K562 (cell line): ENCODE measurements around the gene NRG2. TPM values are rescaled to one million over a fixed set of nuclear protein-coding genes. Genes with fewer than 3 reads are reported as not detected.

Experiments used
- ATAC-seq: fragments of 200-7000 bp; cut with Tn5 transposase; 3 replicates; pipeline ENCODE4 v1.9.1; 2020; ENCODE audit warnings: moderate library complexity
- BruUV-seq: library from RNA; stranded (reverse); fragments of 400-500 nt; replicated peaks from 2 replicates; lab custom pipeline; 2021; lab: Mats Ljungman, UMichigan
- CTCF ChIA-PET: fragments of 300-600 bp; formaldehyde crosslinking; extraction: SDS; loops from one replicate; lab custom pipeline; 2021; ENCODE audit warnings: low intra/inter-chr PET ratio; lab: Yijun Ruan, JAX
- POLR2A ChIA-PET: fragments of 300-600, 350-650 bp; sonication (Branson Sonifier 250); formaldehyde crosslinking; extraction: SDS; loops from one replicate; lab custom pipeline; 2021; ENCODE audit warnings: antibody characterized with exemption, inconsistent platforms; lab: Yijun Ruan, JAX
- DNase-seq, 4 experiments: peaks; one replicate each; pipeline versions ENCODE4 v3.0.0 to v3.0.0-alpha.2; 2011 to 2018; ENCODE audit warnings: low spot score in 3 of 4, mixed read lengths in 3 of 4; ENCODE audit errors: extremely low read depth in 1 of 4
- FAIRE-seq: peaks from 2 replicates; lab custom pipeline; 2011; peaks lifted over from hg19 to GRCh38; lab: Jason Lieb, UNC
- H2AFZ ChIP-seq: 2 replicates; pipeline ENCODE4 v1.6.0; 2011; ENCODE audit warnings: low read depth, low read length, control low read depth, inconsistent platforms
- H3K27ac ChIP-seq: fragments of 200-600 bp; 3 replicates; pipeline ENCODE4 v1.8.0; 2011; ENCODE audit warnings: low read depth, mild to moderate bottlenecking, control low read depth, inconsistent platforms, low read length, moderate library complexity, mixed read lengths; ENCODE audit errors: extremely low read depth
- H3K27me3 ChIP-seq, 2 experiments: fragments of 300-600 bp in 1 of 2; 2 replicates in 1 of 2; 3 replicates in 1 of 2; pipeline versions ENCODE4 v1.6.0 to v1.8.0; 2011; ENCODE audit warnings: inconsistent platforms in 2 of 2, low read length in 2 of 2, mild to moderate bottlenecking in 1 of 2, mixed read lengths in 1 of 2, moderate library complexity in 1 of 2; ENCODE audit not compliant: control insufficient read depth in 2 of 2, insufficient read depth in 2 of 2
- H3K36me3 ChIP-seq: fragments of 300-600 bp; 3 replicates; pipeline ENCODE4 v1.8.0; 2011; ENCODE audit warnings: mild to moderate bottlenecking, low read length, inconsistent platforms; ENCODE audit not compliant: control insufficient read depth, insufficient read depth
- H3K4me1 ChIP-seq, 2 experiments: fragments of 200-600 bp in 1 of 2; replicated peaks in 1 of 2; 2 replicates in 1 of 2; 3 replicates in 1 of 2; pipeline versions ENCODE4 v1.5.1 to v1.8.0; 2011; ENCODE audit warnings: inconsistent platforms in 2 of 2, low read length in 2 of 2, mild to moderate bottlenecking in 1 of 2, mixed read lengths in 1 of 2, moderate library complexity in 1 of 2; ENCODE audit not compliant: control insufficient read depth in 2 of 2, insufficient read depth in 2 of 2
- H3K4me2 ChIP-seq: 2 replicates; pipeline ENCODE4 v1.6.1; 2011; ENCODE audit warnings: low read length, control low read depth, inconsistent platforms, mixed read lengths; ENCODE audit not compliant: insufficient read depth
- H3K4me3 ChIP-seq: fragments of 200-600 bp; sonication (generic), shearing (Covaris generic); 2 replicates; pipeline ENCODE4 v1.5.1; 2016; ENCODE audit warnings: control low read depth, inconsistent platforms
- H3K79me2 ChIP-seq: fragments of 200-600 bp; 3 replicates; pipeline ENCODE4 v1.8.0; 2011; ENCODE audit warnings: low read length, inconsistent platforms; ENCODE audit not compliant: control insufficient read depth, insufficient read depth
- H3K9ac ChIP-seq, 2 experiments: 2 replicates each; pipeline versions ENCODE4 v1.6.0 to v1.6.1; 2011; ENCODE audit warnings: low read depth in 2 of 2, low read length in 2 of 2, control low read depth in 1 of 2, inconsistent platforms in 1 of 2, mild to moderate bottlenecking in 1 of 2, mixed read lengths in 1 of 2; ENCODE audit not compliant: insufficient read depth in 1 of 2
- H3K9me1 ChIP-seq: one replicate; pipeline ENCODE4 v1.6.0; 2011; ENCODE audit warnings: inconsistent platforms, mild to moderate bottlenecking, low read length, moderate library complexity; ENCODE audit not compliant: control insufficient read depth, insufficient read depth
- H3K9me3 ChIP-seq: replicated peaks from 2 replicates; pipeline ENCODE4 v1.5.1; 2011; ENCODE audit warnings: low read depth, low read length, inconsistent platforms; ENCODE audit not compliant: control insufficient read depth, insufficient read depth
- H4K20me1 ChIP-seq: replicated peaks from 2 replicates; pipeline ENCODE4 v1.6.1; 2011; ENCODE audit warnings: low read length, inconsistent platforms, mixed read lengths; ENCODE audit not compliant: control insufficient read depth, insufficient read depth
- DACH1 ChIP-seq: fragments of 450-650 bp; IDR thresholded peaks from 2 replicates; pipeline ENCODE4 v1.6.1; 2018; ENCODE audit not compliant: partially characterized antibody
- DMBX1 ChIP-seq: fragments of 250-450 bp; sonication (Bioruptor Pico); IDR thresholded peaks from 2 replicates; pipeline ENCODE4 v1.8.0; 2022; ENCODE audit warnings: inconsistent platforms, mild to moderate bottlenecking, moderate library complexity, borderline replicate concordance
- ETV6 ChIP-seq, 3 experiments: fragments of 150-350 bp in 1 of 3; sonication (generic) in 1 of 3; formaldehyde crosslinking in 1 of 3; IDR thresholded peaks; 2 replicates each; pipeline versions ENCODE4 v1.6.1 to v1.8.0; 2014 to 2022; ENCODE audit warnings: borderline replicate concordance in 2 of 3, low read depth in 2 of 3, antibody characterized with exemption in 1 of 3, low read length in 1 of 3, mild to moderate bottlenecking in 1 of 3, missing genetic modification reagents in 1 of 3
- FOXK1 ChIP-seq: sonication (generic); formaldehyde crosslinking; IDR thresholded peaks from 2 replicates; pipeline ENCODE4 v1.8.0; 2022; ENCODE audit warnings: missing genetic modification reagents, mild to moderate bottlenecking, borderline replicate concordance
- GTF2A2 ChIP-seq: IDR thresholded peaks from 2 replicates; pipeline ENCODE4 v1.6.1; 2016; ENCODE audit warnings: mild to moderate bottlenecking, missing genetic modification characterization, missing compliant biosample characterization
- GTF2E2 ChIP-seq: fragments of 200-800 bp; sonication (Bioruptor generic); IDR thresholded peaks from 2 replicates; pipeline ENCODE4 v1.6.1; 2016; ENCODE audit warnings: missing genetic modification characterization, missing compliant biosample characterization
- MTA1 ChIP-seq: fragments of 450-650 bp; IDR thresholded peaks from 2 replicates; pipeline ENCODE4 v1.6.1; 2017; ENCODE audit warnings: borderline replicate concordance
- RBFOX2 ChIP-seq: fragments of 200-400 bp; formaldehyde crosslinking; IDR thresholded peaks from 2 replicates; pipeline ENCODE4 v1.6.1; 2017; ENCODE audit warnings: low read depth, mild to moderate bottlenecking, low read length, moderate library complexity
- TBP ChIP-seq: optimal IDR thresholded peaks from 2 replicates; pipeline ENCODE3; 2011; ENCODE audit warnings: low read depth, low read length, improper control_type of control experiment
- ZFP36 ChIP-seq: fragments of 150-350 bp; IDR thresholded peaks from 2 replicates; pipeline ENCODE4 v1.6.1; 2018; ENCODE audit warnings: low read length, low read depth; ENCODE audit not compliant: partially characterized antibody
- ZNF324 ChIP-seq: fragments of 250-450 bp; sonication (Bioruptor Pico); IDR thresholded peaks from 2 replicates; pipeline ENCODE4 v1.4.0; 2020; ENCODE audit warnings: mild to moderate bottlenecking
- WGBS: fragments of 100-300 bp; shearing (Covaris generic); methylation state at CpG from one replicate; pipeline ENCODE4 v1.1.6; 2016; ENCODE audit warnings: low coverage, mixed read lengths; ENCODE audit not compliant: insufficient coverage; ENCODE audit errors: missing lambda C conversion rate; 5-methylcytosine and 5-hydroxymethylcytosine counted together
- in situ Hi-C: fragments of 300-500 bp; cut with MboI; formaldehyde crosslinking; loops from 4 replicates; pipeline ENCODE4 v1.15.0; 2018; ENCODE audit warnings: inconsistent platforms, mixed read lengths
- intact Hi-C: fragments of 100-400 bp; cut with micrococcal nuclease; formaldehyde crosslinking; loops from 2 replicates; pipeline ENCODE4 v1.14.2; 2022
- polyA plus RNA-seq, 8 experiments: library from polyadenylated mRNA; depleted of rRNA in 4 of 8; stranded (reverse) in 5 of 8; unstranded in 3 of 8; fragments of >200 nt; fragmentation: Nextera tagmentation in 2 of 8; fragmentation: Illumina TruSeq in 1 of 8; extraction: Ambion mirVana in 2 of 8; extraction: Trizol in 1 of 8; gene quantifications; 2 replicates each; pipeline versions ENCODE4 v1.2.1 to v1.2.3, GENCODE V29; 2011 to 2014; ENCODE audit warnings: inconsistent platforms in 1 of 8, missing spikeins in 1 of 8
- total RNA-seq, 7 experiments: library from RNA; depleted of rRNA in 6 of 7; stranded (reverse); fragments of >200 nt in 6 of 7; fragmentation: Illumina TruSeq in 2 of 7; extraction: Trizol in 2 of 7; gene quantifications; 2 replicates each; pipeline versions ENCODE4 v1.2.1 to v1.2.3, GENCODE V29; 2011 to 2021; ENCODE audit warnings: low replicate concordance in 1 of 7
- TF ChIP-seq, protein P1 (sequence below), 2 experiments: fragments of 450-650 bp in 1 of 2; sonication (generic) in 1 of 2; formaldehyde crosslinking; conservative IDR thresholded peaks; 2 replicates each; pipeline versions ENCODE4 v1.4.0 to v1.8.1; 2020 to 2022; ENCODE audit warnings: mild to moderate bottlenecking in 1 of 2, missing genetic modification reagents in 1 of 2
- TF ChIP-seq, protein P2 (sequence below): fragments of 250-450 bp; sonication (Bioruptor Pico); IDR thresholded peaks from 2 replicates; pipeline ENCODE4 v1.4.0; 2020

Gene NRG2
- total and polyA plus RNA-seq, 9 of the 15 experiments (the other 6 are each of a cell fraction or from before 2014, with no cell fraction given) = not detected

DNA sequence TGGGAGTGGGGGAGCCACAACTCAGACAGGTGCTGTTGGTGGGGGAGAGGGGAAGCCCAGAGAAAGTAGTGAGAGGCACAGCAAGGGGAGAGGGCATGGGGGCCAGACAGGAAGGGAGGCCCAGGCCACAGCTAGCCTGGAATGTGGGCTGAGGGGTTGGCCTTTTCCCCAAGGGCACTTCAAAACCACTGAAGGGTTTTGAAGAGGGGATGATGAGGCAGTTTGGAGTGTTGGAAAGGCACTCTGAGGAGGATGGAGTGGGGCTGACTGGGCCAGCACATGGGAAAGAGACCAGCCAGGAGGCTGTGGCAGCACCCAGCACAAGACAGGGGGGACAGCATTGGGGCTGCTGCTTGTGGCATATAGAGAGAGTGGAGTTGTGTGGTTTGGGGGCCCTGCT lies 243.7 kb downstream of the NRG2 start (continued):
- TF ChIP-seq, protein P1, sequence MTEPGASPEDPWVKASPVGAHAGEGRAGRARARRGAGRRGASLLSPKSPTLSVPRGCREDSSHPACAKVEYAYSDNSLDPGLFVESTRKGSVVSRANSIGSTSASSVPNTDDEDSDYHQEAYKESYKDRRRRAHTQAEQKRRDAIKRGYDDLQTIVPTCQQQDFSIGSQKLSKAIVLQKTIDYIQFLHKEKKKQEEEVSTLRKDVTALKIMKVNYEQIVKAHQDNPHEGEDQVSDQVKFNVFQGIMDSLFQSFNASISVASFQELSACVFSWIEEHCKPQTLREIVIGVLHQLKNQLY (CRISPR knock-in tag; conservative IDR thresholded peaks at IDR 0.05) = no peak
- TF ChIP-seq GTF2A2 (tag) (no peak), ETV6 (IDR thresholded peaks at IDR 0.05; ENCODE audit: borderline replicate concordance in 1 of 2, low read depth in 2 of 2, low read length in 1 of 2) (no peak), ETV6 (CRISPR knock-in tag; IDR thresholded peaks at IDR 0.05; ENCODE audit: borderline replicate concordance) (no peak), RBFOX2 (no peak)

DNA sequence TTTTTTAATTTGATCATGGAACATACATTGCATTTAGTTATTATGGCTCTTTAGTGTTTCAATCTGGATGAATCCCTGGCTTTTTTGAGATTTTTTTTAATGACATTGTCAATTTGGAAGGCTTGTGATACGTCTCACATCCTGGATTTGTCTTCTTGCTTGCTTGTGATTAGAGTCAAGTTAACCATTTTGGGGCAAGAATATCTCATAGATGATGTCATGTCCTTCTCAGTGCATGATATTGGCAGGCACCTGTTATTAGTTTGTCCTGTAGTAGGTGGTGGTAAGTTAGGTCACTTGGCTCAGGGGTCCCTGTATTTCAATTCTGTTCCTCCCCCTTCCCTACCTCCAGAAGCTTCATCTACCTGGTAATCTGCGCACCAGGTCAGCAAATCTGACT lies 244.2 kb downstream of the NRG2 start:
- intact Hi-C loops = no loop called here
- FAIRE-seq = no peak
- 0% methylated on average over 2 of the region's 2 CpGs for WGBS
- Histone ChIP-seq H3K9me3 (no peaks in the 10 kb centered on the region), H3K9ac (no peak overlapping the region), H3K4me2 (no peak overlapping the region), H2AFZ (no peak overlapping the region), H3K79me2 (no peaks in the 10 kb centered on the region), H3K4me3 (no peak overlapping the region), H3K27ac (no peak overlapping the region), H3K4me1 (peaks cover 0 to 16% of the 10 kb centered on the region in 2 experiments; a peak in 2 of 5 replicates), H4K20me1 (peaks cover 15% of the 10 kb centered on the region; the same call in 1 of the 2 replicates), H3K36me3 (no peaks in the 10 kb centered on the region), H3K9me1 (peaks cover 4% of the 10 kb centered on the region), H3K27me3 (peaks cover 26 to 73% of the 10 kb centered on the region in 2 experiments; a peak in 4 of 5 replicates)
- BruUV-seq = no TSS peak
- no peak for ATAC-seq
- DNase-seq = no peak
- CTCF ChIA-PET = no interaction called here
- in situ Hi-C loops = no loop called here
- POLR2A ChIA-PET = interaction anchor here (0.7 kb wide), 1 partner anchor 569 kb away, joined by 3 read pairs; no protein-coding TSS in a partner anchor
- no peak for TF ChIP-seq FOXK1
- TF ChIP-seq TBP = no peak
- TF ChIP-seq GTF2E2 (tag) = no peak
- TF ChIP-seq DMBX1 (CRISPR knock-in tag) = no peak
- no peak for TF ChIP-seq MTA1
- TF ChIP-seq, protein P2, sequence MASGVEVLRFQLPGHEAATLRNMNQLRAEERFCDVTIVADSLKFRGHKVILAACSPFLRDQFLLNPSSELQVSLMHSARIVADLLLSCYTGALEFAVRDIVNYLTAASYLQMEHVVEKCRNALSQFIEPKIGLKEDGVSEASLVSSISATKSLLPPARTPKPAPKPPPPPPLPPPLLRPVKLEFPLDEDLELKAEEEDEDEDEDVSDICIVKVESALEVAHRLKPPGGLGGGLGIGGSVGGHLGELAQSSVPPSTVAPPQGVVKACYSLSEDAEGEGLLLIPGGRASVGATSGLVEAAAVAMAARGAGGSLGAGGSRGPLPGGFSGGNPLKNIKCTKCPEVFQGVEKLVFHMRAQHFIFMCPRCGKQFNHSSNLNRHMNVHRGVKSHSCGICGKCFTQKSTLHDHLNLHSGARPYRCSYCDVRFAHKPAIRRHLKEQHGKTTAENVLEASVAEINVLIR (CRISPR knock-in tag) = no peak
- no peak for TF ChIP-seq DACH1
- no peak for TF ChIP-seq ZFP36
- TF ChIP-seq ZNF324 (CRISPR knock-in tag) = no peak
